K562 (cell line): ENCODE results near the gene PDPK1. TPM values are rescaled to one million over a fixed set of nuclear protein-coding genes. Genes with fewer than 3 reads are reported as not detected.

Experiments
- CBX1 ChIP-seq: sonication (generic); IDR thresholded peaks from 2 replicates; pipeline ENCODE4 v1.6.1; 2016; ENCODE audit warnings: antibody characterized with exemption, low read depth, mild to moderate bottlenecking
- FIP1L1 ChIP-seq: fragments of 200-400 bp; formaldehyde crosslinking; IDR thresholded peaks from 2 replicates; pipeline ENCODE4 v1.6.1; 2018; ENCODE audit warnings: mild to moderate bottlenecking, low read depth, low read length; ENCODE audit not compliant: poor library complexity, severe bottlenecking
- GATAD2A ChIP-seq: fragments of 450-650 bp; IDR thresholded peaks from 2 replicates; pipeline ENCODE4 v1.6.1; 2017
- IFI16 ChIP-seq: fragments of 250-450 bp; sonication (Bioruptor Pico); IDR thresholded peaks from 2 replicates; pipeline ENCODE4 v2.1.2; 2022; ENCODE audit warnings: mild to moderate bottlenecking, inconsistent platforms
- JUNB ChIP-seq: fragments of 450-650 bp; formaldehyde crosslinking; conservative IDR thresholded peaks from 2 replicates; pipeline ENCODE4 v1.4.0; 2020; ENCODE audit warnings: mild to moderate bottlenecking
- MAFG ChIP-seq: fragments of 450-650 bp; conservative IDR thresholded peaks from 2 replicates; pipeline ENCODE4 v1.6.1; 2016; ENCODE audit warnings: missing genetic modification characterization, missing compliant biosample characterization
- NFATC3 ChIP-seq: fragments of 450-650 bp; IDR thresholded peaks from 2 replicates; pipeline ENCODE4 v1.6.1; 2017; ENCODE audit warnings: mild to moderate bottlenecking
- NFE2L1 ChIP-seq: fragments of 450-650 bp; IDR thresholded peaks from 2 replicates; pipeline ENCODE4 v1.6.1; 2016; ENCODE audit warnings: missing genetic modification characterization, low read depth, mild to moderate bottlenecking, missing compliant biosample characterization, moderate library complexity, borderline replicate concordance
- NFRKB ChIP-seq: fragments of 450-650 bp; IDR thresholded peaks from 2 replicates; pipeline ENCODE4 v1.6.1; 2016; ENCODE audit warnings: low read depth
- PHTF2 ChIP-seq: fragments of 250-450 bp; sonication (Bioruptor Pico); IDR thresholded peaks from 2 replicates; pipeline ENCODE4 v1.5.0; 2021; ENCODE audit warnings: mild to moderate bottlenecking
- POLR2A ChIP-seq: fragments of 450-650 bp; conservative IDR thresholded peaks from 2 replicates; pipeline ENCODE4 v1.6.1; 2016
- POLR2AphosphoS2 ChIP-seq: IDR thresholded peaks from 2 replicates; pipeline ENCODE4 v1.6.1; 2012; ENCODE audit warnings: low read length, improper control_type of control experiment
- ZNF124 ChIP-seq: sonication (generic); formaldehyde crosslinking; IDR thresholded peaks from 2 replicates; pipeline ENCODE4 v1.8.1; 2022; ENCODE audit warnings: missing genetic modification reagents
- ZNF696 ChIP-seq: fragments of 250-450 bp; sonication (Bioruptor Pico); conservative IDR thresholded peaks from 2 replicates; pipeline ENCODE4 v1.4.0; 2020; ENCODE audit warnings: mild to moderate bottlenecking, moderate library complexity
- ZNF707 ChIP-seq: fragments of 250-450 bp; sonication (Bioruptor Pico); conservative IDR thresholded peaks from 2 replicates; pipeline ENCODE4 v1.8.0; 2022; ENCODE audit warnings: inconsistent platforms, mild to moderate bottlenecking, moderate library complexity
- ZNF766 ChIP-seq: fragments of 200-800 bp; sonication (Bioruptor generic); conservative IDR thresholded peaks from 2 replicates; pipeline ENCODE4 v1.6.1; 2016; ENCODE audit warnings: missing genetic modification characterization, missing compliant biosample characterization
- ZNF778 ChIP-seq: fragments of 450-650 bp; formaldehyde crosslinking; IDR thresholded peaks from 2 replicates; pipeline ENCODE4 v1.4.0; 2020; ENCODE audit warnings: mild to moderate bottlenecking, moderate library complexity
- ZZZ3 ChIP-seq: fragments of 450-650 bp; IDR thresholded peaks from 2 replicates; pipeline ENCODE4 v1.6.1; 2016; ENCODE audit warnings: antibody characterized with exemption, mild to moderate bottlenecking, moderate library complexity
- polyA plus RNA-seq, 8 experiments: library from polyadenylated mRNA; depleted of rRNA in 4 of 8; stranded (reverse) in 5 of 8; unstranded in 3 of 8; fragments of >200 nt; fragmentation: Nextera tagmentation in 2 of 8; fragmentation: Illumina TruSeq in 1 of 8; extraction: Ambion mirVana in 2 of 8; extraction: Trizol in 1 of 8; gene quantifications; 2 replicates each; pipeline versions ENCODE4 v1.2.1 to v1.2.3, GENCODE V29; 2011 to 2014; ENCODE audit warnings: inconsistent platforms in 1 of 8, missing spikeins in 1 of 8
- total RNA-seq, 7 experiments: library from RNA; depleted of rRNA in 6 of 7; stranded (reverse); fragments of >200 nt in 6 of 7; fragmentation: Illumina TruSeq in 2 of 7; extraction: Trizol in 2 of 7; gene quantifications; 2 replicates each; pipeline versions ENCODE4 v1.2.1 to v1.2.3, GENCODE V29; 2011 to 2021; ENCODE audit warnings: low replicate concordance in 1 of 7
- TF ChIP-seq, protein P1 (sequence below): fragments of 450-650 bp; formaldehyde crosslinking; IDR thresholded peaks from 2 replicates; pipeline ENCODE4 v1.4.0; 2022; ENCODE audit warnings: missing genetic modification characterization
- TF ChIP-seq, protein P2 (sequence below): sonication (generic); formaldehyde crosslinking; IDR thresholded peaks from 2 replicates; pipeline ENCODE4 v1.8.1; 2023; ENCODE audit warnings: missing genetic modification reagents, mild to moderate bottlenecking, borderline replicate concordance
- TF ChIP-seq, protein P3 (sequence below): sonication (generic); IDR thresholded peaks from 2 replicates; pipeline ENCODE4 v1.6.1; 2016
- TF ChIP-seq, protein P4 (sequence below): fragments of 450-650 bp; IDR thresholded peaks from 2 replicates; pipeline ENCODE4 v1.6.1; 2016; ENCODE audit warnings: missing biosample characterization, missing genetic modification characterization

The PDPK1 gene
- total and polyA plus RNA-seq, 9 of the 15 experiments (the other 6 are each of a cell fraction or from before 2014, with no cell fraction given), result 4.0 to 37.2 (median 18.7) TPM

DNA sequence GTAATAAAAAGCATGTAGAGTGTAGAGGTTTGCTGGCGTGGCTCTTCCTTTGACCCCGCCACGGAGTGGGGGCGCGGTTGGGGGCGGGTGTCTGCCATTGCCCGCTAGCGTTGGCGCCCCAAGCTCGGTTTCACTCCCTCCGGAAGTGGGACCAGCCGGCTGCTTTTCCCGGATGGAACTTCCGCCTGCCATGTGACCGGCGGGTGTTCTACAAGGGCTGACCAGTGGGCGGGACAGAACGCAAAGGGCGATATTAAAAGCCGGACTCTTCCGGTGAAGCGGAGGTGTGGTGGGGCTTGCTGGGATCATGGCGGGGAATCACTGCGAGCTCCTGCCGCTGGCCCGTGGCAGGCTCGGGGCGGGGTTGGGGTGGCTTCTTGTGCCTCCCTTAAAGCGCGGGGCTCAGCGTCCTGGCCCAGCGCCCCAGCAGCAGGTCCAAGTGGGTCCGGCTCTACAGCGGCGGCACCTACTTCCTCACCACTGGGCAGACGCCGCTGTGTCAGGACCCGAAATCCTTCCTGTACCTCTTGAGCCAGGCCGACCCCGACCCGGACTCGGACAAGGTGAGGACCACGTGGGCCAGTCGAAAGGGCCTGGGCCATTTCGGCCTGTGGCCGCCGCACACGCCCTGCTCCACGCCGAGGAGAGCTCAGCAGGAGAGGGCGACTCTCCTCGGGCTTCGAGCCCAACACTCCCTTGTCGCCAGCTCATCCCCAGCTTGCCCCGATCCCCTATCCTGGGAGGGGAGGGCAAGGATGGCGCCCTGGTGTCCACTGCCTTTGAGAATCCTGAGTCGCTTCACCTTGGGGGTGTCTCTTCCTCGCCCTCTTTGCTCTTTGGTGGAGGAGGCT, 65.6 kb downstream of the PDPK1 start (continued):
- TF ChIP-seq, protein P1, sequence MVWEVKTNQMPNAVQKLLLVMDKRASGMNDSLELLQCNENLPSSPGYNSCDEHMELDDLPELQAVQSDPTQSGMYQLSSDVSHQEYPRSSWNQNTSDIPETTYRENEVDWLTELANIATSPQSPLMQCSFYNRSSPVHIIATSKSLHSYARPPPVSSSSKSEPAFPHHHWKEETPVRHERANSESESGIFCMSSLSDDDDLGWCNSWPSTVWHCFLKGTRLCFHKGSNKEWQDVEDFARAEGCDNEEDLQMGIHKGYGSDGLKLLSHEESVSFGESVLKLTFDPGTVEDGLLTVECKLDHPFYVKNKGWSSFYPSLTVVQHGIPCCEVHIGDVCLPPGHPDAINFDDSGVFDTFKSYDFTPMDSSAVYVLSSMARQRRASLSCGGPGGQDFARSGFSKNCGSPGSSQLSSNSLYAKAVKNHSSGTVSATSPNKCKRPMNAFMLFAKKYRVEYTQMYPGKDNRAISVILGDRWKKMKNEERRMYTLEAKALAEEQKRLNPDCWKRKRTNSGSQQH (CRISPR knock-in tag), result no peak; the same call in 1 of the 2 replicates
- TF ChIP-seq CBX1, result peak; percentile 88
- TF ChIP-seq MAFG (tag), result no peak
- TF ChIP-seq, protein P2, sequence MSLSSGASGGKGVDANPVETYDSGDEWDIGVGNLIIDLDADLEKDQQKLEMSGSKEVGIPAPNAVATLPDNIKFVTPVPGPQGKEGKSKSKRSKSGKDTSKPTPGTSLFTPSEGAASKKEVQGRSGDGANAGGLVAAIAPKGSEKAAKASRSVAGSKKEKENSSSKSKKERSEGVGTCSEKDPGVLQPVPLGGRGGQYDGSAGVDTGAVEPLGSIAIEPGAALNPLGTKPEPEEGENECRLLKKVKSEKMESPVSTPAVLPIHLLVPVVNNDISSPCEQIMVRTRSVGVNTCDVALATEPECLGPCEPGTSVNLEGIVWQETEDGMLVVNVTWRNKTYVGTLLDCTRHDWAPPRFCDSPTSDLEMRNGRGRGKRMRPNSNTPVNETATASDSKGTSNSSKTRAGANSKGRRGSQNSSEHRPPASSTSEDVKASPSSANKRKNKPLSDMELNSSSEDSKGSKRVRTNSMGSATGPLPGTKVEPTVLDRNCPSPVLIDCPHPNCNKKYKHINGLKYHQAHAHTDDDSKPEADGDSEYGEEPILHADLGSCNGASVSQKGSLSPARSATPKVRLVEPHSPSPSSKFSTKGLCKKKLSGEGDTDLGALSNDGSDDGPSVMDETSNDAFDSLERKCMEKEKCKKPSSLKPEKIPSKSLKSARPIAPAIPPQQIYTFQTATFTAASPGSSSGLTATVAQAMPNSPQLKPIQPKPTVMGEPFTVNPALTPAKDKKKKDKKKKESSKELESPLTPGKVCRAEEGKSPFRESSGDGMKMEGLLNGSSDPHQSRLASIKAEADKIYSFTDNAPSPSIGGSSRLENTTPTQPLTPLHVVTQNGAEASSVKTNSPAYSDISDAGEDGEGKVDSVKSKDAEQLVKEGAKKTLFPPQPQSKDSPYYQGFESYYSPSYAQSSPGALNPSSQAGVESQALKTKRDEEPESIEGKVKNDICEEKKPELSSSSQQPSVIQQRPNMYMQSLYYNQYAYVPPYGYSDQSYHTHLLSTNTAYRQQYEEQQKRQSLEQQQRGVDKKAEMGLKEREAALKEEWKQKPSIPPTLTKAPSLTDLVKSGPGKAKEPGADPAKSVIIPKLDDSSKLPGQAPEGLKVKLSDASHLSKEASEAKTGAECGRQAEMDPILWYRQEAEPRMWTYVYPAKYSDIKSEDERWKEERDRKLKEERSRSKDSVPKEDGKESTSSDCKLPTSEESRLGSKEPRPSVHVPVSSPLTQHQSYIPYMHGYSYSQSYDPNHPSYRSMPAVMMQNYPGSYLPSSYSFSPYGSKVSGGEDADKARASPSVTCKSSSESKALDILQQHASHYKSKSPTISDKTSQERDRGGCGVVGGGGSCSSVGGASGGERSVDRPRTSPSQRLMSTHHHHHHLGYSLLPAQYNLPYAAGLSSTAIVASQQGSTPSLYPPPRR (CRISPR knock-in tag), result no peak
- no peak for TF ChIP-seq ZNF707
- peak; percentile 74 for TF ChIP-seq FIP1L1
- TF ChIP-seq POLR2A, result peak; percentile 94
- TF ChIP-seq ZNF766 (CRISPR knock-in tag), result no peak; the same call in 1 of the 2 replicates
- TF ChIP-seq ZNF124, result no peak
- no peak for TF ChIP-seq ZNF778 (CRISPR knock-in tag)
- TF ChIP-seq JUNB (CRISPR knock-in tag), result no peak
- 0 out of 2 replicates have a peak, but pooled peaks have one; percentile 42 for TF ChIP-seq NFATC3
- TF ChIP-seq, protein P3, sequence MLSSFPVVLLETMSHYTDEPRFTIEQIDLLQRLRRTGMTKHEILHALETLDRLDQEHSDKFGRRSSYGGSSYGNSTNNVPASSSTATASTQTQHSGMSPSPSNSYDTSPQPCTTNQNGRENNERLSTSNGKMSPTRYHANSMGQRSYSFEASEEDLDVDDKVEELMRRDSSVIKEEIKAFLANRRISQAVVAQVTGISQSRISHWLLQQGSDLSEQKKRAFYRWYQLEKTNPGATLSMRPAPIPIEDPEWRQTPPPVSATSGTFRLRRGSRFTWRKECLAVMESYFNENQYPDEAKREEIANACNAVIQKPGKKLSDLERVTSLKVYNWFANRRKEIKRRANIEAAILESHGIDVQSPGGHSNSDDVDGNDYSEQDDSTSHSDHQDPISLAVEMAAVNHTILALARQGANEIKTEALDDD, result no peak
- no peak for TF ChIP-seq PHTF2 (CRISPR knock-in tag)
- TF ChIP-seq POLR2AphosphoS2, result peak; percentile 98
- TF ChIP-seq GATAD2A, result 0 out of 2 replicates have a peak, but pooled peaks have one; percentile 77
- no peak for TF ChIP-seq IFI16 (CRISPR knock-in tag)
- no peak for TF ChIP-seq NFE2L1 (tag)
- TF ChIP-seq NFRKB, result peak; percentile 93
- TF ChIP-seq ZNF696 (CRISPR knock-in tag), result no peak
- TF ChIP-seq, protein P4, sequence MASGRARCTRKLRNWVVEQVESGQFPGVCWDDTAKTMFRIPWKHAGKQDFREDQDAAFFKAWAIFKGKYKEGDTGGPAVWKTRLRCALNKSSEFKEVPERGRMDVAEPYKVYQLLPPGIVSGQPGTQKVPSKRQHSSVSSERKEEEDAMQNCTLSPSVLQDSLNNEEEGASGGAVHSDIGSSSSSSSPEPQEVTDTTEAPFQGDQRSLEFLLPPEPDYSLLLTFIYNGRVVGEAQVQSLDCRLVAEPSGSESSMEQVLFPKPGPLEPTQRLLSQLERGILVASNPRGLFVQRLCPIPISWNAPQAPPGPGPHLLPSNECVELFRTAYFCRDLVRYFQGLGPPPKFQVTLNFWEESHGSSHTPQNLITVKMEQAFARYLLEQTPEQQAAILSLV (tag), result no peak
- 0 out of 2 replicates have a peak, but pooled peaks have one; percentile 68 for TF ChIP-seq ZZZ3
